Uterus (tissue), 4 donors: ENCODE data around the gene FPR3. TPM values are rescaled to one million over a fixed set of nuclear protein-coding genes. Genes with fewer than 3 reads are reported as not detected.
A peak's percentile ranks its signal among the peaks of the same experiment; 100 is the strongest.

Experiments used
- DNase-seq, 2 donors: peaks; one replicate each; pipeline ENCODE4 v3.0.0-alpha.2; 2019 to 2020
- H3K27ac ChIP-seq, 2 donors: fragments of 200-600 bp; sonication (generic); 1 replicate in 1 of 2; 2 replicates in 1 of 2; pipeline ENCODE4 v1.5.1; 2016 to 2018
- H3K27me3 ChIP-seq, 2 donors: fragments of 200-600 bp; sonication (generic); one replicate each; pipeline ENCODE4 v1.5.1; 2018 to 2019; ENCODE audit warnings: control low read depth in 1 of 2
- H3K36me3 ChIP-seq, 2 donors: fragments of 200-600 bp; sonication (generic); one replicate each; pipeline ENCODE4 v1.5.1; 2019; ENCODE audit warnings: control low read depth in 1 of 2
- H3K4me1 ChIP-seq, 2 donors: fragments of 200-600 bp; sonication (generic); one replicate each; pipeline ENCODE4 v1.5.1; 2018 to 2019; ENCODE audit warnings: control low read depth in 1 of 2
- H3K4me3 ChIP-seq, 2 donors: fragments of 200-600 bp; sonication (generic); 1 replicate in 1 of 2; 2 replicates in 1 of 2; pipeline ENCODE4 v1.5.1; 2018 to 2019; ENCODE audit warnings: mild to moderate bottlenecking in 1 of 2
- H3K9me3 ChIP-seq, 2 donors: fragments of 200-600 bp; sonication (generic); one replicate each; pipeline ENCODE4 v1.5.1; 2019; ENCODE audit warnings: control low read depth in 1 of 2
- POLR2A ChIP-seq, 2 donors: fragments of 450-650 bp; IDR thresholded peaks; one replicate each; pipeline ENCODE4 v1.6.1; 2016; ENCODE audit warnings: antibody characterized with exemption in 2 of 2, mild to moderate bottlenecking in 1 of 2, moderate library complexity in 1 of 2
- intact Hi-C: fragments of 100-400 bp; cut with DNase I; formaldehyde crosslinking; loops from one replicate; pipeline ENCODE4 v1.15.1; 2023; ENCODE audit warnings: low total_unique reads
- total RNA-seq, 4 donors: library from RNA; depleted of rRNA in 3 of 4; stranded (reverse); fragments of >200 nt in 3 of 4; gene quantifications; one replicate each; pipeline versions ENCODE4 v1.1.0 to v1.2.4, GENCODE V29; 2014 to 2023
- TF ChIP-seq, protein P1 (sequence below), 4 experiments: fragments of 200-600 bp in 2 of 4; fragments of 450-650 bp in 2 of 4; sonication (generic) in 2 of 4; IDR thresholded peaks; one replicate each; pipeline ENCODE4 v1.5.1; 2016 to 2019; ENCODE audit warnings: antibody characterized with exemption in 4 of 4, mild to moderate bottlenecking in 2 of 4, moderate library complexity in 1 of 4
- donor health status: DM: yes; HTN: yes; CAD: no.

FPR3 gene
- total RNA-seq, 4 donors from 2014 or later, result 1.2 to 5.6 (median 1.8) TPM; not detected in 1

DNA sequence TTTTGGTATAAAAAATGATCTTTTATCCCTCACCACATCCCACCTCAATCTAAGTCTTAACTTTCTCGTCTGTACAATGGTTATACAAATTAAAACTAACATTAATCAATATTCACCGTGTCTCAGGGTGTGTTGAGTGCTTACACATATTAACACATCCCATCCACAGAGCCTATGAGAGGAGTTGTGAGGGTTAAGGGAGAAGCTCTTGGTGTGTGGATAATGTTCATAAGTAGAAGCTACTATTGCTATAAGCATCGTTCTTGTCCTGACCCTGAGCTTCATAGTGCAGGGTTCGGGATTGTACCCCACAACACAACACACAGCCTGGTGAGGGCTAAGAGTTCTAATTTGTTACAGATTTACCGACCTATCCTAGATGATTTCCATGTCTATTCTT, 2.5 kb downstream of the FPR3 start:
- peaks cover 0 to 4% of the 10 kb centered on the region in 2 donors for H3K9me3 ChIP-seq
- intact Hi-C loops, result no loop called here
- no peak for TF ChIP-seq POLR2A (IDR thresholded peaks at IDR 0.05)
- TF ChIP-seq, protein P1, sequence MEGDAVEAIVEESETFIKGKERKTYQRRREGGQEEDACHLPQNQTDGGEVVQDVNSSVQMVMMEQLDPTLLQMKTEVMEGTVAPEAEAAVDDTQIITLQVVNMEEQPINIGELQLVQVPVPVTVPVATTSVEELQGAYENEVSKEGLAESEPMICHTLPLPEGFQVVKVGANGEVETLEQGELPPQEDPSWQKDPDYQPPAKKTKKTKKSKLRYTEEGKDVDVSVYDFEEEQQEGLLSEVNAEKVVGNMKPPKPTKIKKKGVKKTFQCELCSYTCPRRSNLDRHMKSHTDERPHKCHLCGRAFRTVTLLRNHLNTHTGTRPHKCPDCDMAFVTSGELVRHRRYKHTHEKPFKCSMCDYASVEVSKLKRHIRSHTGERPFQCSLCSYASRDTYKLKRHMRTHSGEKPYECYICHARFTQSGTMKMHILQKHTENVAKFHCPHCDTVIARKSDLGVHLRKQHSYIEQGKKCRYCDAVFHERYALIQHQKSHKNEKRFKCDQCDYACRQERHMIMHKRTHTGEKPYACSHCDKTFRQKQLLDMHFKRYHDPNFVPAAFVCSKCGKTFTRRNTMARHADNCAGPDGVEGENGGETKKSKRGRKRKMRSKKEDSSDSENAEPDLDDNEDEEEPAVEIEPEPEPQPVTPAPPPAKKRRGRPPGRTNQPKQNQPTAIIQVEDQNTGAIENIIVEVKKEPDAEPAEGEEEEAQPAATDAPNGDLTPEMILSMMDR (IDR thresholded peaks at IDR 0.05), result no peak
- peaks cover 4 to 8% of the 10 kb centered on the region in 2 donors for H3K4me1 ChIP-seq
- DNase-seq, result no peak
- H3K27me3 ChIP-seq, result no peaks in the 10 kb centered on the region
- no peaks in the 10 kb centered on the region for H3K36me3 ChIP-seq
- H3K4me3 ChIP-seq, result no peak overlapping the region
- no peak overlapping the region for H3K27ac ChIP-seq

GRCh38 chr19:51798062-51798461, 3.1 kb downstream of the FPR3 start:
- intact Hi-C loops, result no loop called here
- Histone ChIP-seq H3K4me3 (no peak overlapping the region), H3K27me3 (no peaks in the 10 kb centered on the region), H3K9me3 (peaks cover 0 to 2% of the 10 kb centered on the region in 2 donors), H3K27ac (no peak overlapping the region), H3K36me3 (no peaks in the 10 kb centered on the region), H3K4me1 (peaks cover 4 to 8% of the 10 kb centered on the region in 2 donors)
- no peak for DNase-seq
- TF ChIP-seq, protein P1 (IDR thresholded peaks at IDR 0.05), result no peak
- no peak for TF ChIP-seq POLR2A (IDR thresholded peaks at IDR 0.05)

DNA sequence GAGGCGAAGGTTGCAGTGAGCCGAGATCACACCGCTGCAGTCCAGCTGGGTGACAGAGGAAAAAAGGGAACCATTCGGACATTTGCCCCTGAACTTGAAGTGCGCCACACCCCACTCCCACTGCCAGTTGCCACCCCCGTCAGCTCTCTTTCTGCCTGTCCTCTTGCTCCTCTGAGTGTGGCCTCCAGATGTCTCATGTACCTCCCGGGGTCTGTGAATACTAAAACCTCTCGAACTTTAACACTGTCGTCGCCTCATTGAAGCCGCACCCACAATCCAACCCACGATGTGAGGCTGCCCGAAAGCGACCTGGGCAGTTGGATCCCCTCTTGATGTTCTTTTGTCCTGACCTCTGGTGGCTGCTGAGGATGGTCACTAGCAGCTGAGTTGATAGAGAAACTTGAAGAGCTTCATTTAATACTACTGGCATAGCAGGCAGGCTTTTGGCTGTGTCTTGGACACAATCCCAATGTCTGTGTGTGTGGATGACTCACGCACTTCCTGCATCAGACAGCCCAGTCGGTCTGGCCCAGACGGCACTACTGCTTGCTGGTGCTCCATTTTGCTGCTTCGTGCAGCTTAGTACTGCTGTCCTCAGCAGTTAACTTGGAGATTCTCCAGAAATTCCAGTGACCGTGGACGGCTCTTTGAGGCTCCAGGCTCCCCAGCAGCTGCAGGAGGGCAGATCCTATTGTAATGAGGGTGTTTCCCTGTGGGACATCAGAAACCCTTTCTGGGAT, 4.2 kb downstream of the FPR3 start:
- DNase-seq, result peak; percentile 78
- H3K4me3 ChIP-seq, result no peak overlapping the region
- no peaks in the 10 kb centered on the region for H3K9me3 ChIP-seq
- H3K27ac ChIP-seq, result peak overlapping the region; percentile 58 to 69
- no peaks in the 10 kb centered on the region for H3K27me3 ChIP-seq
- peaks cover 4 to 8% of the 10 kb centered on the region in 2 donors for H3K4me1 ChIP-seq
- TF ChIP-seq POLR2A (IDR thresholded peaks at IDR 0.05), result no peak
- TF ChIP-seq, protein P1 (IDR thresholded peaks at IDR 0.05), result no peak
- intact Hi-C loops, result no loop called here
- no peaks in the 10 kb centered on the region for H3K36me3 ChIP-seq

- peak in 1 of 2 donors; percentile 50 for DNase-seq
- H3K4me1 ChIP-seq, result peaks cover 4 to 8% of the 10 kb centered on the region in 2 donors
- H3K9me3 ChIP-seq, result no peaks in the 10 kb centered on the region
- H3K27ac ChIP-seq, result peak overlapping the region; percentile 58 to 69
- intact Hi-C loops, result no loop called here
- TF ChIP-seq POLR2A (IDR thresholded peaks at IDR 0.05), result no peak
- TF ChIP-seq, protein P1 (IDR thresholded peaks at IDR 0.05), result no peak
- H3K27me3 ChIP-seq, result no peaks in the 10 kb centered on the region
- H3K4me3 ChIP-seq, result no peak overlapping the region
- H3K36me3 ChIP-seq, result no peaks in the 10 kb centered on the region
Observed at GRCh38 chr19:51799774-51800472, 5.0 kb downstream of the FPR3 start.
